Measurements from ENCODE around the gene NCKAP5.

Gene NCKAP5

DNA sequence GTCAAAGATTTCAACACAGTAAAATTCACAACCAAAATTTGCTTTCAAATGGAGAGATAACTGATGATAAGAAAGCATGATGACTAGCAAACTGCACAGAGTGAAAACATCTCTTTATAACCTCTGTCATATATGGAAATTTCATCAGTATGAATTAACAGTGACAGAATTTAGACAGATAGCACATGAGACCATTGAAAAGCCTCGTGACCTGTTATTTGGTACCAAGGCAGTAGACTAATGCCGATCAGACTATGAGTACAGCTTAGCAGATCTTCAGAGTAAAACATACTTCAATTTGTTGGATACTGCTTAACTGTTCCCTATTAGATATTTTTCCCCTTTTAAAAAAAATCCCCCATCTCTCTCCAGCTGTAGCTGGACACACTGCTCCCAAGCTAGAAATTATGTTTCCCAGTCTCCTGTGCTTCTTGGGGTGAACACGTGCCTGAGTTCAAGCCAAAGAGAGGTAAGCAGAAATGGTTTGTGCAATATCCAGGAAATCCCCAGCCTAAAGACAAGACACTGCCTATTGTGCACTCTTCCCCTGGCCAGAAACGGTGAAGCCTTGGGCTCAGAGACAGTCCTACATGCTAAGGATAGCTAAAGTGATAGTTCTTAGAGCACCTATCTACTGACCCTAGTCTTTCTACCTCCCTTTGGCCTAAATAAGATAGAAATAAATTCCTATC is 256.1 kb downstream of the NCKAP5 start:
- TF ChIP-seq ZNF274 (IDR thresholded peaks at IDR 0.05; ENCODE audit: low read depth, low read length) (no peak), YY1 (IDR thresholded peaks at IDR 0.05; ENCODE audit: insufficient read depth, insufficient read length) (no peak), SUZ12 (IDR thresholded peaks at IDR 0.05; ENCODE audit: extremely low read depth, insufficient read depth, insufficient read length) (no peak)
- DNase-seq (ENCODE audit: low read depth, low spot score) = no peak
- no peaks in the 10 kb centered on the region for H3K27me3 ChIP-seq (ENCODE audit: insufficient read depth, insufficient read length)
- H3K36me3 ChIP-seq (ENCODE audit: insufficient read depth, insufficient read length, low read length) = no peaks in the 10 kb centered on the region
- H3K9me3 ChIP-seq (ENCODE audit: insufficient read depth, low read length) = no peaks in the 10 kb centered on the region
- H3K4me1 ChIP-seq (ENCODE audit: insufficient read depth, insufficient read length) = peaks cover 5% of the 10 kb centered on the region
- H3K9ac ChIP-seq (ENCODE audit: insufficient read length, low read depth) = no peak overlapping the region
- no peak overlapping the region for H3K4me3 ChIP-seq (ENCODE audit: insufficient read length, low read depth)

DNA sequence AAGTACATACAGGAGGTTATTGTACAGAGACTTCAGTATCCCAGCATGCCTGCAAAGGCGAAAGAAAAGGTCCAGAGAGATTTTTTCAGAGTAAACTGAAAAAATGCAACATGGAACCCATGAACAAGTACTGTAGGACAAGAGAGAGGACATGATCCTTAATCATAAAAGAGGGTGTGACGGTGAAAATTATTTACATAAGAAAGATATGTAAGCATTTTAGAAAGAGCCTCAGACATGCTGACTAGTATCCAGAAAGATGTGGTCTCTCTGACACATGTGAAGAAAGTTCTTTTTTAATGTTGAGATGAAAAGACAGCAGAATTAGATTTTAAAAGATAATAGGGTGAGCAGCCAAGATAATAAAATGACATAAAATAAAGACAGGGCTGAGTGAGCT is 262.0 kb downstream of the NCKAP5 start:
- no peak for TF ChIP-seq SUZ12 (IDR thresholded peaks at IDR 0.05; ENCODE audit: extremely low read depth, insufficient read depth, insufficient read length)
- TF ChIP-seq ZNF274 (IDR thresholded peaks at IDR 0.05; ENCODE audit: low read depth, low read length) = no peak
- TF ChIP-seq YY1 (IDR thresholded peaks at IDR 0.05; ENCODE audit: insufficient read depth, insufficient read length) = no peak
- no peaks in the 10 kb centered on the region for H3K9me3 ChIP-seq (ENCODE audit: insufficient read depth, low read length)
- H3K4me1 ChIP-seq (ENCODE audit: insufficient read depth, insufficient read length) = no peaks in the 10 kb centered on the region
- no peak overlapping the region for H3K9ac ChIP-seq (ENCODE audit: insufficient read length, low read depth)
- no peaks in the 10 kb centered on the region for H3K27me3 ChIP-seq (ENCODE audit: insufficient read depth, insufficient read length)
- DNase-seq (ENCODE audit: low read depth, low spot score) = no peak
- H3K36me3 ChIP-seq (ENCODE audit: insufficient read depth, insufficient read length, low read length) = no peaks in the 10 kb centered on the region
- no peak overlapping the region for H3K4me3 ChIP-seq (ENCODE audit: insufficient read length, low read depth)

DNA sequence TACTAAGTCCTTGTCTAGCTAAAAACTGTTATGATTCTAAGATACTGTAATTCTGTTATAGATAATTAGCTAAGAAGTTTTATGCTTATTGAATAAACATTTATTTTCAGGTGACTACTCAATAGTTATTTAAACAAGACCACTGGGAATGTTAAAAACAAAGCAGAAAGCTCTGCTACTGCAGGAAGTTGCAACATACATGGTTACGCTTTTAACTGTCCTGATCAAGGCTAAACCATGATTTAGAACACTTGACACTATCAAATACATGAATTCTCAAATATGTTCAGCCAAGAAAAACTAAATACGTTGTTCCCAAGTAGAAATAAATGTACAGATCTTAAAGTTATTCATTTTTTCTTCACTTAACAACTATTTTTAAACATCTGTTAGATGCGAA is 263.9 kb downstream of the NCKAP5 start:
- Histone ChIP-seq H3K9me3 (ENCODE audit: insufficient read depth, low read length) (no peaks in the 10 kb centered on the region), H3K27me3 (ENCODE audit: insufficient read depth, insufficient read length) (no peaks in the 10 kb centered on the region), H3K4me1 (ENCODE audit: insufficient read depth, insufficient read length) (no peaks in the 10 kb centered on the region), H3K36me3 (ENCODE audit: insufficient read depth, insufficient read length, low read length) (no peaks in the 10 kb centered on the region), H3K4me3 (ENCODE audit: insufficient read length, low read depth) (no peak overlapping the region), H3K9ac (ENCODE audit: insufficient read length, low read depth) (no peak overlapping the region)
- no peak for DNase-seq (ENCODE audit: low read depth, low spot score)
- TF ChIP-seq YY1 (IDR thresholded peaks at IDR 0.05; ENCODE audit: insufficient read depth, insufficient read length) = no peak
- no peak for TF ChIP-seq SUZ12 (IDR thresholded peaks at IDR 0.05; ENCODE audit: extremely low read depth, insufficient read depth, insufficient read length)
- TF ChIP-seq ZNF274 (IDR thresholded peaks at IDR 0.05; ENCODE audit: low read depth, low read length) = no peak

DNA sequence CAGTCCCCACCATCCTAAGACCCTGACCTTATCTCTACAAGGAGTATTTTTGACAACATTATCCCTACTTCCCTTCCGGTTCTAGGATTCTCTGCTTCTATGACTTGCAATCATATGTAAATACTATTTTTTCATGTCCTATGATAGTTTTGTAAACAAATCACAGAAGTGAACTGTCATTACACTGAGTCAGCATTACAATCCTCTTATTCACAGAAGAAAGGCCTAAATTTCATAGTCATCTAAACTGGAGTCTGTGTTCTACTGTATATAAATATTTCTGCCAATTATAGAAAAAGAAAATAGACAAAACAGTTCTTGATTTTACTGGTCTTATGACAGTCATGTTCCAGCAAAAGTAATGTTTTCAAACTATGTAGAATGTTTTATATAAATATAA is 265.1 kb downstream of the NCKAP5 start:
- H3K9me3 ChIP-seq (ENCODE audit: insufficient read depth, low read length) = no peaks in the 10 kb centered on the region
- H3K27me3 ChIP-seq (ENCODE audit: insufficient read depth, insufficient read length) = no peaks in the 10 kb centered on the region
- no peaks in the 10 kb centered on the region for H3K4me1 ChIP-seq (ENCODE audit: insufficient read depth, insufficient read length)
- no peak overlapping the region for H3K4me3 ChIP-seq (ENCODE audit: insufficient read length, low read depth)
- no peak overlapping the region for H3K9ac ChIP-seq (ENCODE audit: insufficient read length, low read depth)
- no peaks in the 10 kb centered on the region for H3K36me3 ChIP-seq (ENCODE audit: insufficient read depth, insufficient read length, low read length)
- TF ChIP-seq SUZ12 (IDR thresholded peaks at IDR 0.05; ENCODE audit: extremely low read depth, insufficient read depth, insufficient read length) = no peak
- TF ChIP-seq ZNF274 (IDR thresholded peaks at IDR 0.05; ENCODE audit: low read depth, low read length) = no peak
- TF ChIP-seq YY1 (IDR thresholded peaks at IDR 0.05; ENCODE audit: insufficient read depth, insufficient read length) = no peak
- no peak for DNase-seq (ENCODE audit: low read depth, low spot score)

DNA sequence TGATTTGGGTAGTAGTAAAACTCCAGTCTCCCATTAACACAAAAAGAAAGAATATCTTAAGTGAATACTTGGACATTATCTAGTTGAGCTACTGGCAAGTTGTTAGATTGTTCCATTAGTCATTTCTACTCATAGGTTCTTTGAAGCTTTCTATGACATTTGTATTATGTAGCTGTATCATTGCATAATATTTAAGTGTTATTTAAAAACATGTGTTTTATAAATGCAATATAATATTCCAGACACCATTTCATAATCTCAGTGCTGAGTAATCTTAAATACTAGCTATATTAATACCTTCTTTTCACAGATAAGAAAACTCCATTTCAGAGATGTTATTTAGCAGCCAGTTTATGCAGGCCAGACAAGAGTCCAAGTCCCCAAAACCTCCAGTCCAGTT is 271.9 kb downstream of the NCKAP5 start:
- no peaks in the 10 kb centered on the region for H3K36me3 ChIP-seq (ENCODE audit: insufficient read depth, insufficient read length, low read length)
- no peak for TF ChIP-seq YY1 (IDR thresholded peaks at IDR 0.05; ENCODE audit: insufficient read depth, insufficient read length)
- TF ChIP-seq ZNF274 (IDR thresholded peaks at IDR 0.05; ENCODE audit: low read depth, low read length) = no peak
- H3K4me3 ChIP-seq (ENCODE audit: insufficient read length, low read depth) = no peak overlapping the region
- H3K9me3 ChIP-seq (ENCODE audit: insufficient read depth, low read length) = no peaks in the 10 kb centered on the region
- H3K27me3 ChIP-seq (ENCODE audit: insufficient read depth, insufficient read length) = no peaks in the 10 kb centered on the region
- no peak for DNase-seq (ENCODE audit: low read depth, low spot score)
- H3K4me1 ChIP-seq (ENCODE audit: insufficient read depth, insufficient read length) = no peaks in the 10 kb centered on the region
- H3K9ac ChIP-seq (ENCODE audit: insufficient read length, low read depth) = no peak overlapping the region

DNA sequence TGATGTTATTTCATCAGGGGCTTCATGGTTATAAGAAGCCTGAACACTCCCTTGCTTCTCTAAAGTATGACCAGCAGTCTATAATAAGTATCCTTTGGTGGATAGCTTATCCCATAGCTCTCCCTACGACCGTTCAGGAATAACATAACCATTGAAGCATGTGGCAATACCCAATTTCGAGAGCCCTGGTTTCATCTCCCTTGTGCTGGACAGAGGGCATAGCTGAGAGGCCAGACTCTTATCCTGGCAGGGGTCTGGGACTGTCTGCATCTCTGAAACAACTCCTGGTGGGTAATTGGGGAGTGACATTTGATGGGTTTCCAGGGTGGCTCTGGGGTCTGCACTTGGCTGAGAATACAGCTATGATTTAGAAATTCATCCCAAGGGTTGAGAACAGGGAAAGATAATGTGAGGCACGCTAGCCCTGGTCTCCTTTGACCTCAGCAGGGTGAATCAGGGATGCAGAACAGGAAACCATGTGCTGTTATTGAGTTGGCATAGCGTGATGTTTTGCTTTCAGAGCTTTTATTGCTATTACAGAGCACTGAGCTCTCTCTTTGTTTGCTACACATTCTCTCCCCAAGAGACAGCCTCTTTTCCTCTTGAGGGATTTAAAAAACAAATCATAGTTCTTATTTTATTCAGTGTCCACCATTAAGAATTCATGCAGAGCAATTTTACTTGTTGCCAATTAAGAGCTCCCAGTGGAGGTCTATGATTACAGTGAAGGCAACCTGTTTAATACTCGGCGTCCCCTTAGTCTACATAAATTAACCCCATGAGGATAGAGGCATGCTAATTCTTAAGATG is 274.5 kb downstream of the NCKAP5 start:
- no peak for TF ChIP-seq SUZ12 (IDR thresholded peaks at IDR 0.05; ENCODE audit: extremely low read depth, insufficient read depth, insufficient read length)
- TF ChIP-seq YY1 (IDR thresholded peaks at IDR 0.05; ENCODE audit: insufficient read depth, insufficient read length) = no peak
- no peak for TF ChIP-seq ZNF274 (IDR thresholded peaks at IDR 0.05; ENCODE audit: low read depth, low read length)
- H3K4me1 ChIP-seq (ENCODE audit: insufficient read depth, insufficient read length) = no peaks in the 10 kb centered on the region
- no peak for DNase-seq (ENCODE audit: low read depth, low spot score)

DNA sequence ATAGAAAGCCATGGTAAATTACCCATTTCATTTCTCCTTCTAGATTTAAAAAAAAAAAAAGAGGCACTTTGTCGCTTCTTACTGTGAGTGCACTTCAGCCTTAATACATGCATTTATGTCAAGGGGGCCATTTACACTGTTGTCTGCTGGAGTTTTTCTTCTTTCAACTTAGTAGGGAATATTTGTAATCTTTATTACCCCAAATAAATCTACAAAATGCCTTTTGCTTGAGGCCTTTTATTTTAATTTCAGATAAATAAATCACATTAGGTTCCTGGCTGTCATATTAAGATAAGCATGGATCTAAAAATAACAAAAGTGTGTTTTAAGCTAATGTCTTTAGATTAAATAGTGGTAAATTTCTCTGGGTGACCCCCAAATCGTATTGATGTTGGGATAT is 276.0 kb downstream of the NCKAP5 start:
- Histone ChIP-seq H3K9ac (ENCODE audit: insufficient read length, low read depth) (no peak overlapping the region), H3K4me3 (ENCODE audit: insufficient read length, low read depth) (no peak overlapping the region), H3K27me3 (ENCODE audit: insufficient read depth, insufficient read length) (no peaks in the 10 kb centered on the region), H3K36me3 (ENCODE audit: insufficient read depth, insufficient read length, low read length) (no peaks in the 10 kb centered on the region), H3K4me1 (ENCODE audit: insufficient read depth, insufficient read length) (no peaks in the 10 kb centered on the region), H3K9me3 (ENCODE audit: insufficient read depth, low read length) (0 out of 2 replicates have a peak, but pooled peaks cover 3% of the 10 kb centered on the region)
- TF ChIP-seq ZNF274 (IDR thresholded peaks at IDR 0.05; ENCODE audit: low read depth, low read length) (no peak), SUZ12 (IDR thresholded peaks at IDR 0.05; ENCODE audit: extremely low read depth, insufficient read depth, insufficient read length) (no peak)
- no peak for DNase-seq (ENCODE audit: low read depth, low spot score)

More for the DNA sequence above, 274.5 kb downstream of the NCKAP5 start:
- Histone ChIP-seq H3K27me3 (ENCODE audit: insufficient read depth, insufficient read length) (no peaks in the 10 kb centered on the region), H3K9ac (ENCODE audit: insufficient read length, low read depth) (no peak overlapping the region), H3K36me3 (ENCODE audit: insufficient read depth, insufficient read length, low read length) (no peaks in the 10 kb centered on the region), H3K4me3 (ENCODE audit: insufficient read length, low read depth) (no peak overlapping the region), H3K9me3 (ENCODE audit: insufficient read depth, low read length) (0 out of 2 replicates have a peak, but pooled peaks cover 3% of the 10 kb centered on the region)

Measured in NT2/D1 (cell line).